GM19238 (cell line): ENCODE data around the gene RS1.

ENCODE experiments used
- DNase-seq: peaks from one replicate; pipeline ENCODE4 v3.0.0; 2011; ENCODE audit warnings: low spot score; ENCODE audit not compliant: insufficient read length

RS1 gene

GRCh38 chrX:18598413-18598812 is 73.5 kb downstream of the RS1 start:
- no peak for DNase-seq

GRCh38 chrX:18596096-18596495 is 75.8 kb downstream of the RS1 start:
- DNase-seq = no peak

GRCh38 chrX:18594079-18594478 is 77.8 kb downstream of the RS1 start:
- DNase-seq = no peak

GRCh38 chrX:18591834-18592233 is 80.1 kb downstream of the RS1 start:
- DNase-seq = no peak
